Lung (tissue), 12 donors: ENCODE results near the gene SULF2. TPM values are rescaled to one million over a fixed set of nuclear protein-coding genes. Genes with fewer than 3 reads are reported as not detected.

Experiments used
- ATAC-seq: fragments of 200-7000 bp; cut with Tn5 transposase; one replicate; pipeline ENCODE4 v1.9.1; 2020; ENCODE audit warnings: moderate number of reproducible peaks; ENCODE audit not compliant: insufficient read depth, low FRiP score
- DNase-seq, 3 donors: peaks; one replicate each; pipeline ENCODE4 v3.0.0-alpha.2; 2013 to 2017
- H3K27ac ChIP-seq, 2 donors: one replicate each; pipeline ENCODE4 v1.5.1; 2013; ENCODE audit warnings: mild to moderate bottlenecking in 2 of 2, moderate library complexity in 2 of 2, control low read depth in 1 of 2, inconsistent platforms in 1 of 2, low read depth in 1 of 2, low read length in 1 of 2
- H3K27me3 ChIP-seq, 3 donors: one replicate each; pipeline ENCODE4 v1.5.1; 2013; ENCODE audit warnings: low read length in 2 of 3; ENCODE audit not compliant: control insufficient read depth in 3 of 3, insufficient read depth in 3 of 3
- H3K36me3 ChIP-seq, 4 donors: one replicate each; pipeline ENCODE4 v1.5.1; 2013; ENCODE audit warnings: low read length in 4 of 4, mild to moderate bottlenecking in 1 of 4, moderate library complexity in 1 of 4; ENCODE audit not compliant: control insufficient read depth in 4 of 4, insufficient read depth in 4 of 4
- H3K4me1 ChIP-seq, 5 donors: one replicate each; pipeline ENCODE4 v1.5.1; 2013; ENCODE audit warnings: low read length in 5 of 5, mild to moderate bottlenecking in 2 of 5, moderate library complexity in 1 of 5; ENCODE audit not compliant: control insufficient read depth in 5 of 5, insufficient read depth in 5 of 5
- H3K4me3 ChIP-seq: one replicate; pipeline ENCODE4 v1.5.1; 2013; ENCODE audit warnings: mild to moderate bottlenecking, control low read depth, moderate library complexity
- H3K9ac ChIP-seq, 2 donors: one replicate each; pipeline ENCODE4 v1.5.1; 2013; ENCODE audit warnings: low read length in 2 of 2, control low read depth in 1 of 2; ENCODE audit not compliant: insufficient read depth in 1 of 2
- H3K9me3 ChIP-seq, 4 donors: one replicate each; pipeline ENCODE4 v1.5.1; 2013; ENCODE audit warnings: low read length in 3 of 4, mild to moderate bottlenecking in 1 of 4, moderate library complexity in 1 of 4; ENCODE audit not compliant: control insufficient read depth in 4 of 4, insufficient read depth in 3 of 4
- CTCF ChIP-seq: IDR thresholded peaks from 2 replicates; pipeline ENCODE4 v1.5.1; 2012; ENCODE audit warnings: mild to moderate bottlenecking; ENCODE audit errors: control extremely low read depth, extremely low read depth
- WGBS, 2 donors: extraction: QIAGEN DNeasy Blood & Tissue Kit; methylation state at CpG; one replicate each; pipeline ENCODE4 v1.1.7; 2013; 5-methylcytosine and 5-hydroxymethylcytosine counted together
- polyA plus RNA-seq, 2 donors: library from polyadenylated mRNA; stranded (reverse); fragments of 200-250 nt; gene quantifications; one replicate each; pipeline ENCODE4 v1.2.1, GENCODE V29; 2013
- total RNA-seq, 2 donors: library from RNA; depleted of rRNA in 1 of 2; stranded (reverse); fragments of >200 nt in 1 of 2; gene quantifications; one replicate each; pipeline ENCODE4 v1.2.1, GENCODE V29; 2014 to 2021
- donor health status: control.
- donor health status: control.
- donor health status: Bipolar disorder and iron deficiency.
- donor health status: healthy.
- donor health status: DM: yes; HTN: yes; CAD: no.

Gene SULF2
- total and polyA plus RNA-seq, 4 donors: 17.7 to 42.4 (median 23.6) TPM

GRCh38 chr20:47704746-47705496, 80.4 kb downstream of the SULF2 start:
- Histone ChIP-seq H3K27ac (no peak overlapping the region), H3K4me3 (no peak overlapping the region), H3K9me3 (no peaks in the 10 kb centered on the region), H3K27me3 (peaks cover 0 to 2% (median 0%) of the 10 kb centered on the region in 3 donors), H3K36me3 (peaks cover 0 to 2% (median 0%) of the 10 kb centered on the region in 4 donors), H3K9ac (no peak overlapping the region), H3K4me1 (peaks cover 0 to 4% (median 0%) of the 10 kb centered on the region in 5 donors)
- 64 to 83% methylated on average over 15 of the region's 15 CpGs for WGBS, 2 donors
- ATAC-seq (peak; percentile 31), DNase-seq (no peak)
- no peak for TF ChIP-seq CTCF

GRCh38 chr20:47703748-47704147, 81.5 kb downstream of the SULF2 start:
- no peak for TF ChIP-seq CTCF
- Histone ChIP-seq H3K9ac (no peak overlapping the region), H3K9me3 (no peaks in the 10 kb centered on the region), H3K4me3 (no peak overlapping the region), H3K4me1 (peaks cover 0 to 5% (median 0%) of the 10 kb centered on the region in 5 donors), H3K27ac (no peak overlapping the region), H3K36me3 (peaks cover 0 to 2% (median 0%) of the 10 kb centered on the region in 4 donors), H3K27me3 (peaks cover 0 to 2% (median 0%) of the 10 kb centered on the region in 3 donors)
- WGBS, 2 donors: 79 to 82% methylated on average over 5 of the region's 5 CpGs
- no peak for ATAC-seq
- no peak for DNase-seq

- peaks cover 0 to 2% (median 0%) of the 10 kb centered on the region in 4 donors for H3K36me3 ChIP-seq
- no peak overlapping the region for H3K27ac ChIP-seq
- no peaks in the 10 kb centered on the region for H3K27me3 ChIP-seq
- no peak overlapping the region for H3K9ac ChIP-seq
- no peak for TF ChIP-seq CTCF
- H3K4me3 ChIP-seq: no peak overlapping the region
- 96 to 97% methylated on average over 15 of the region's 15 CpGs for WGBS, 2 donors
- no peaks in the 10 kb centered on the region for H3K9me3 ChIP-seq
- DNase-seq (no peak), ATAC-seq (no peak)
- H3K4me1 ChIP-seq: peaks cover 0 to 5% (median 0%) of the 10 kb centered on the region in 5 donors
These were observed 83.7 kb downstream of the SULF2 start for GRCh38 chr20:47701612-47702011.
